DOHH2 (cell line): Measurements from ENCODE around the gene ACADSB.

Source experiments
- H3F3A ChIP-seq: fragments of 200-600 bp; sonication (generic), shearing (Covaris generic); 2 replicates; pipeline ENCODE4 v1.6.0; 2016; ENCODE audit warnings: antibody characterized with exemption, mild to moderate bottlenecking; ENCODE audit not compliant: control insufficient read depth, insufficient read depth
- H3K27ac ChIP-seq: fragments of 200-600 bp; sonication (generic); 2 replicates; pipeline ENCODE4 v1.5.1; 2014; ENCODE audit warnings: low read depth, mild to moderate bottlenecking, low read length, moderate library complexity
- H3K27me3 ChIP-seq: fragments of 200-600 bp; sonication (generic); 2 replicates; pipeline ENCODE4 v1.6.1; 2014; ENCODE audit warnings: mild to moderate bottlenecking, low read length, mixed read lengths; ENCODE audit not compliant: control insufficient read depth
- H3K36me3 ChIP-seq: fragments of 200-600 bp; sonication (generic); 2 replicates; pipeline ENCODE4 v1.6.1; 2014; ENCODE audit warnings: mild to moderate bottlenecking, low read length, moderate library complexity, mixed read lengths; ENCODE audit not compliant: control insufficient read depth
- H3K4me1 ChIP-seq: fragments of 200-600 bp; sonication (generic); 2 replicates; pipeline ENCODE4 v1.6.1; 2014; ENCODE audit warnings: mild to moderate bottlenecking, low read length, mixed read lengths; ENCODE audit not compliant: control insufficient read depth
- H3K4me2 ChIP-seq: fragments of 200-600 bp; sonication (generic); 2 replicates; pipeline ENCODE4 v1.6.0; 2014; ENCODE audit warnings: mild to moderate bottlenecking, low read length, moderate library complexity
- H3K4me3 ChIP-seq: fragments of 200-600 bp; sonication (generic); 2 replicates; pipeline ENCODE4 v1.5.1; 2014; ENCODE audit warnings: mild to moderate bottlenecking, low read length, mixed read lengths
- H3K79me2 ChIP-seq: fragments of 200-600 bp; sonication (generic); 2 replicates; pipeline ENCODE4 v1.6.1; 2014; ENCODE audit warnings: mild to moderate bottlenecking, low read length, mixed read lengths; ENCODE audit not compliant: control insufficient read depth
- H3K9me2 ChIP-seq: fragments of 200-600 bp; sonication (generic); replicated peaks from 2 replicates; pipeline ENCODE4 v1.6.1; 2014; ENCODE audit warnings: mild to moderate bottlenecking, low read length, mixed read lengths; ENCODE audit not compliant: control insufficient read depth
- H3K9me3 ChIP-seq: fragments of 200-600 bp; sonication (generic); 2 replicates; pipeline ENCODE4 v1.6.1; 2014; ENCODE audit warnings: antibody characterized with exemption, low read length, mixed read lengths; ENCODE audit not compliant: control insufficient read depth, insufficient read depth
- H4K20me1 ChIP-seq: fragments of 200-600 bp; sonication (generic); 2 replicates; pipeline ENCODE4 v1.6.0; 2014; ENCODE audit warnings: low read depth, mild to moderate bottlenecking, antibody characterized with exemption, low read length, moderate library complexity; ENCODE audit not compliant: control insufficient read depth, insufficient read depth
- CTCF ChIP-seq: fragments of 200-600 bp; sonication (generic); IDR thresholded peaks from one replicate; pipeline ENCODE4 v1.5.1; 2014; ENCODE audit warnings: antibody characterized with exemption, mild to moderate bottlenecking, low read depth, low read length; ENCODE audit not compliant: poor library complexity, severe bottlenecking
- EZH2phosphoT487 ChIP-seq: fragments of 200-600 bp; sonication (generic); IDR thresholded peaks from 2 replicates; pipeline ENCODE4 v1.6.1; 2017; ENCODE audit warnings: borderline replicate concordance, mild to moderate bottlenecking, antibody characterized with exemption, low read length, moderate library complexity, mixed read lengths

Gene ACADSB

GRCh38 chr10:122990278-122990677 lies 18.5 kb upstream of the ACADSB start:
- H3K9me2 ChIP-seq, result no peaks in the 10 kb centered on the region
- H3K4me2 ChIP-seq, result no peak overlapping the region
- no peaks in the 10 kb centered on the region for H3K27me3 ChIP-seq
- 0 out of 2 replicates have a peak, but pooled peaks cover 5% of the 10 kb centered on the region for H3F3A ChIP-seq
- TF ChIP-seq EZH2phosphoT487 (no peak), CTCF (no peak)
- H3K4me1 ChIP-seq, result no peaks in the 10 kb centered on the region
- H3K79me2 ChIP-seq, result no peaks in the 10 kb centered on the region
- H4K20me1 ChIP-seq, result no peaks in the 10 kb centered on the region
- no peak overlapping the region for H3K4me3 ChIP-seq
- no peak overlapping the region for H3K27ac ChIP-seq
- no peaks in the 10 kb centered on the region for H3K9me3 ChIP-seq
- peaks cover 44% of the 10 kb centered on the region for H3K36me3 ChIP-seq

- H3K4me2 ChIP-seq, result no peak overlapping the region
- no peak overlapping the region for H3K27ac ChIP-seq
- no peaks in the 10 kb centered on the region for H3K27me3 ChIP-seq
- TF ChIP-seq CTCF (no peak), EZH2phosphoT487 (no peak)
- no peaks in the 10 kb centered on the region for H3K4me1 ChIP-seq
- no peak overlapping the region for H3K4me3 ChIP-seq
- no peaks in the 10 kb centered on the region for H3K9me2 ChIP-seq
- H4K20me1 ChIP-seq, result no peaks in the 10 kb centered on the region
- no peaks in the 10 kb centered on the region for H3K9me3 ChIP-seq
- H3K79me2 ChIP-seq, result peaks cover 6% of the 10 kb centered on the region
- 0 out of 2 replicates have a peak, but pooled peaks cover 2% of the 10 kb centered on the region for H3F3A ChIP-seq
- peaks cover 58% of the 10 kb centered on the region for H3K36me3 ChIP-seq
Measured at GRCh38 chr10:122992031-122992585, 16.7 kb upstream of the ACADSB start.

GRCh38 chr10:122993797-122994336 lies 14.9 kb upstream of the ACADSB start:
- peaks cover 23% of the 10 kb centered on the region for H3K79me2 ChIP-seq
- H3K27me3 ChIP-seq, result no peaks in the 10 kb centered on the region
- no peaks in the 10 kb centered on the region for H3K9me2 ChIP-seq
- no peak overlapping the region for H3K27ac ChIP-seq
- peaks cover 71% of the 10 kb centered on the region for H3K36me3 ChIP-seq
- H3K4me1 ChIP-seq, result no peaks in the 10 kb centered on the region
- H3K4me2 ChIP-seq, result no peak overlapping the region
- H3K4me3 ChIP-seq, result no peak overlapping the region
- no peaks in the 10 kb centered on the region for H3K9me3 ChIP-seq
- 0 out of 2 replicates have a peak, but pooled peaks cover 2% of the 10 kb centered on the region for H3F3A ChIP-seq
- TF ChIP-seq CTCF (no peak), EZH2phosphoT487 (no peak)
- 0 out of 2 replicates have a peak, but pooled peaks cover under 1% of the 10 kb centered on the region for H4K20me1 ChIP-seq
